ENCODE data around the gene CTNNBL1.

DNA sequence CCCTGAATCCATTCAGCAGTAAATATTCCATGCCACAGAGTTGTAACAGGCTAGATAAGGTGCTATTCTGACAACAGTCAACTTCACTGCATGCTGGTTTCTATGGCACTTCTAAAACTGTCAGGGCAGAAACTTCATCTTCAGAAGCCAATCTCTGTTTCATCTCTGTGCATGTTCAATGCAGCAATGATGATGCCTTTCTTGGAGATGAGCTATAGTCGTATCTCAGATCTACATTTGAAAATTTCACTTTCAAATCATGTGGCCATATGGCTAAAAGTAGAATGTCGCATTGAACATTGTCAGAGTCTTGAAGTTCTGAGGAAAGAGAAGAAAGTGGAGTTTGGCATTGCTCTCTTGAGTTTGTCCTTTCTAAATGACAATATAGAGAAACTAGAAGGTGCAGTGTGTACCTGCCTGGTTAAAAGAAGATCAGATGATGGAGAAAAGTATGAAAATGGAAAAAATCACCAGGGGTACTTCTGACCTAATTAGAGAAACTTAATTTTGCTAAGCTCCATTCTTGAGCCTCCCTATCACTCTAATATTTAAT lies 160.1 kb downstream of the CTNNBL1 start:
- no peak for TF ChIP-seq EZH2 (IDR thresholded peaks at IDR 0.05; ENCODE audit: insufficient read depth, poor library complexity, severe bottlenecking)
- TF ChIP-seq EZH2phosphoT487 (IDR thresholded peaks at IDR 0.05; ENCODE audit: insufficient read depth, low read depth): no peak

All from GM23248 (cell line).